Measurements from ENCODE around the gene NTN4.
"Not testable (repeated sequence)": the region's sequence is repeated elsewhere in the genome, so short reads cannot be mapped to it uniquely, and the experiment has no call there.

The NTN4 gene

GRCh38 chr12:95621725-95622124 lies 168.8 kb downstream of the NTN4 start:
- DNase-seq = no peak

- DNase-seq = no peak
Observed at GRCh38 chr12:95620171-95620570, 170.4 kb downstream of the NTN4 start.

GRCh38 chr12:95616470-95616869 lies 174.1 kb downstream of the NTN4 start:
- not testable (repeated sequence) for DNase-seq

GRCh38 chr12:95615749-95616148 lies 174.8 kb downstream of the NTN4 start:
- DNase-seq = no peak

- DNase-seq = no peak
Observed at GRCh38 chr12:95614390-95614982, 176.1 kb downstream of the NTN4 start.

- DNase-seq = no peak
Observed at GRCh38 chr12:95613021-95613420, 177.5 kb downstream of the NTN4 start.

GRCh38 chr12:95611676-95612309 lies 178.8 kb downstream of the NTN4 start:
- no peak for DNase-seq

GRCh38 chr12:95608252-95609033 lies 182.1 kb downstream of the NTN4 start:
- no peak for DNase-seq
